GM12892 (cell line): Measurements from ENCODE around the gene PTPRN2.

Source experiments
- POLR2A ChIP-seq: IDR thresholded peaks from 2 replicates; pipeline ENCODE4 v1.6.1; 2011; ENCODE audit warnings: low read depth, low read length, control low read depth
- POLR2AphosphoS5 ChIP-seq: IDR thresholded peaks from 2 replicates; pipeline ENCODE4 v1.6.1; 2011; ENCODE audit warnings: low read depth, low read length, control low read depth
- TAF1 ChIP-seq: IDR thresholded peaks from 2 replicates; pipeline ENCODE4 v1.6.1; 2011; ENCODE audit warnings: low read depth, mild to moderate bottlenecking, control low read depth, low read length, borderline replicate concordance

GRCh38 chr7:157679607-157680006, 908.0 kb downstream of the PTPRN2 start:
- no peak for TF ChIP-seq POLR2AphosphoS5
- no peak for TF ChIP-seq POLR2A
- TF ChIP-seq TAF1, result no peak
